ENCODE results near the gene SCAMP5.

- TF ChIP-seq POLR2A (IDR thresholded peaks at IDR 0.05; ENCODE audit: low read depth, low read length), result no peak
- TF ChIP-seq POLR2AphosphoS5 (IDR thresholded peaks at IDR 0.05; ENCODE audit: low read depth, low read length), result no peak
- no peak for TF ChIP-seq POU2F2 (IDR thresholded peaks at IDR 0.05; ENCODE audit: low read depth, low read length)
- no peak for TF ChIP-seq TAF1 (IDR thresholded peaks at IDR 0.05; ENCODE audit: low read depth, low read length)
- TF ChIP-seq SPI1 (IDR thresholded peaks at IDR 0.05; ENCODE audit: low read depth, low read length), result no peak
- TF ChIP-seq PAX5 (IDR thresholded peaks at IDR 0.05; ENCODE audit: insufficient read depth, low read length, severe bottlenecking), result no peak
These were observed 32.7 kb upstream of the SCAMP5 start for GRCh38 chr15:74962671-74963070.
